Chondrocyte (in vitro differentiated cells): ENCODE results near the gene PTGFR. TPM values are rescaled to one million over a fixed set of nuclear protein-coding genes. Genes with fewer than 3 reads are reported as not detected.

Experiments
- DNase-seq: peaks from one replicate; pipeline ENCODE4 v3.0.0; 2021; ENCODE audit warnings: mixed read lengths, low spot score
- H3K27ac Mint-ChIP-seq: one replicate; pipeline ENCODE4 v1.8.0; 2021; ENCODE audit warnings: mild to moderate bottlenecking, moderate library complexity, mixed read lengths; ENCODE audit not compliant: unreplicated experiment
- H3K27me3 Mint-ChIP-seq: 2 replicates; pipeline ENCODE4 v1.8.0; 2021; ENCODE audit warnings: low read depth, mixed read lengths
- H3K36me3 Mint-ChIP-seq: 2 replicates; pipeline ENCODE4 v1.8.0; 2021; ENCODE audit warnings: low read depth, mixed read lengths
- H3K4me1 Mint-ChIP-seq: 2 replicates; pipeline ENCODE4 v1.8.0; 2021; ENCODE audit warnings: low read depth, mild to moderate bottlenecking, mixed read lengths
- H3K4me3 Mint-ChIP-seq: one replicate; pipeline ENCODE4 v1.8.0; 2021; ENCODE audit warnings: mild to moderate bottlenecking, moderate library complexity, mixed read lengths; ENCODE audit not compliant: unreplicated experiment
- H3K9me3 Mint-ChIP-seq: 2 replicates; pipeline ENCODE4 v1.8.0; 2021; ENCODE audit warnings: low read depth, mixed read lengths
- total RNA-seq: library from RNA; stranded (reverse); gene quantifications from 3 replicates; pipeline ENCODE4 v1.2.1, GENCODE V29; 2021
- TF ChIP-seq, protein P1 (sequence below): fragments of 200-600 bp; sonication (generic); IDR thresholded peaks from 2 replicates; pipeline ENCODE4 v1.5.0; 2021; ENCODE audit warnings: antibody characterized with exemption, mild to moderate bottlenecking, moderate library complexity

The PTGFR gene
- total RNA-seq, 1 donor from 2014 or later: 0.17 TPM

DNA sequence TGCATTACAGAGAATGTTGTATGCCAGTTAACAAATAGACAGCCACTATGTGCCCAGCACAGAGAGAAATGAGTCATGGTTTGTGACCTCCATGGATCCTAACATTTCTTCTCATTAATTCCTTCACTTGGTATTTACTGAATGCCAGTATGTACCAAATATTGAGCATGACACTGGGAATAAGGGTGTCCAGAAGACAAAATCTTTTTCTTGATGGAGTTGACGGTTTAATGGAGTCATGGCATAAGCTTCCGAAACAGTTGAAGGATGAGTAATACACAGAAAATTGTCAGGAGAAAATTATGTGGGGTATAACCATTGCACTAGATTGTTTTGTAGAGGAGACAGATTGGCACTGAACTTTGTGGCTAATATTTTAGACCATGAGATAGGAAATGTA lies 36.9 kb downstream of the PTGFR start:
- no peak for DNase-seq
- H3K27ac Mint-ChIP-seq: no peak overlapping the region
- H3K4me3 Mint-ChIP-seq: no peak overlapping the region
- TF ChIP-seq, protein P1, sequence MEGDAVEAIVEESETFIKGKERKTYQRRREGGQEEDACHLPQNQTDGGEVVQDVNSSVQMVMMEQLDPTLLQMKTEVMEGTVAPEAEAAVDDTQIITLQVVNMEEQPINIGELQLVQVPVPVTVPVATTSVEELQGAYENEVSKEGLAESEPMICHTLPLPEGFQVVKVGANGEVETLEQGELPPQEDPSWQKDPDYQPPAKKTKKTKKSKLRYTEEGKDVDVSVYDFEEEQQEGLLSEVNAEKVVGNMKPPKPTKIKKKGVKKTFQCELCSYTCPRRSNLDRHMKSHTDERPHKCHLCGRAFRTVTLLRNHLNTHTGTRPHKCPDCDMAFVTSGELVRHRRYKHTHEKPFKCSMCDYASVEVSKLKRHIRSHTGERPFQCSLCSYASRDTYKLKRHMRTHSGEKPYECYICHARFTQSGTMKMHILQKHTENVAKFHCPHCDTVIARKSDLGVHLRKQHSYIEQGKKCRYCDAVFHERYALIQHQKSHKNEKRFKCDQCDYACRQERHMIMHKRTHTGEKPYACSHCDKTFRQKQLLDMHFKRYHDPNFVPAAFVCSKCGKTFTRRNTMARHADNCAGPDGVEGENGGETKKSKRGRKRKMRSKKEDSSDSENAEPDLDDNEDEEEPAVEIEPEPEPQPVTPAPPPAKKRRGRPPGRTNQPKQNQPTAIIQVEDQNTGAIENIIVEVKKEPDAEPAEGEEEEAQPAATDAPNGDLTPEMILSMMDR: no peak
- H3K36me3 Mint-ChIP-seq: peaks cover 1% of the 10 kb centered on the region
- peaks cover 2% of the 10 kb centered on the region for H3K9me3 Mint-ChIP-seq
- H3K27me3 Mint-ChIP-seq: peaks cover 3% of the 10 kb centered on the region
- H3K4me1 Mint-ChIP-seq: no peaks in the 10 kb centered on the region

DNA sequence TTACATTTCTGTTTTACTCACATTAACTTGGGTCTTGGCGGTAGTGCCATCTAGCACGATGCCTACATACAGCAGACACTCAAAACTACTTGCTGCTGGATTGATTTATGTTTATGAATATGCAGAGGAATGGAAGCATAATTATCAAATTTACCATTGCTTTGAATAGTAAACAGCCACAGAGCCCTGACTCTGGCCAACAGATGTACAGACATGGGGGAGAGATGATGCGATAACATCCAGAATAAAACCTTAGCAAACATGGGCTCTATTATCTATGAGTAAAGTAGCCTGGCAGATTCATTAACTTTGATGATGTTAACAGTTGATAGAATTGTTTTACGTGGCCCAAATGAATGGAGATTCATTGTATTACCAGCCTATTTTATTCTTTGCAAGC lies 42.8 kb downstream of the PTGFR start:
- TF ChIP-seq, protein P1: no peak
- Mint-ChIP-seq H3K36me3 (no peaks in the 10 kb centered on the region), H3K4me1 (no peaks in the 10 kb centered on the region), H3K27me3 (peaks cover 20% of the 10 kb centered on the region), H3K4me3 (no peak overlapping the region), H3K27ac (no peak overlapping the region), H3K9me3 (peaks cover 2% of the 10 kb centered on the region)
- no peak for DNase-seq

DNA sequence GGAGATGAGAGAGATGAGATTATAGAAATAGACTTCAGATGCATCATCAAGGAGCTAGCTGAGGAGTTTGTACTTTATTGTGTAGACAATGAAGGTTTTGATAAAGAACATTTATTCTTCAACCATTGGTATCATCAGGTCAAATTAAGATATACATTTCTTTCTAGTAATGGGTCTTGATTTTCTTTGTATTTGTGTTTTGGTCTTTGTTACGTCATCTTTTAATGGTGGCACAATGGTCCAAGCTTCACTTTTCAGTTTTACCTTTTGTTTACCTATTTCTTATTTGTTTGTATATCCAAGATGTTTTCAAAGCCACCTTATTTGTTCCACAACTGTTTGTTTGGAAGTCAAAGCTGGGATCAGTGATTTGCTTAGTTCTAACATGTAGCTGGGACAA lies 44.5 kb downstream of the PTGFR start:
- Mint-ChIP-seq H3K27ac (no peak overlapping the region), H3K27me3 (peaks cover 27% of the 10 kb centered on the region), H3K36me3 (no peaks in the 10 kb centered on the region), H3K9me3 (peaks cover 2% of the 10 kb centered on the region), H3K4me3 (no peak overlapping the region), H3K4me1 (no peaks in the 10 kb centered on the region)
- TF ChIP-seq, protein P1: no peak
- no peak for DNase-seq

DNA sequence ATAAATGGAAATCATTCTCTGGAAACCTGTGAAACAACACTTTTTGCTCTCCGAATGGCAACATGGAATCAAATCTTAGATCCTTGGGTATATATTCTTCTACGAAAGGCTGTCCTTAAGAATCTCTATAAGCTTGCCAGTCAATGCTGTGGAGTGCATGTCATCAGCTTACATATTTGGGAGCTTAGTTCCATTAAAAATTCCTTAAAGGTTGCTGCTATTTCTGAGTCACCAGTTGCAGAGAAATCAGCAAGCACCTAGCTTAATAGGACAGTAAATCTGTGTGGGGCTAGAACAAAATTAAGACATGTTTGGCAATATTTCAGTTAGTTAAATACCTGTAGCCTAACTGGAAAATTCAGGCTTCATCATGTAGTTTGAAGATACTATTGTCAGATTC lies 45.7 kb downstream of the PTGFR start:
- H3K4me3 Mint-ChIP-seq: no peak overlapping the region
- peaks cover 2% of the 10 kb centered on the region for H3K36me3 Mint-ChIP-seq
- DNase-seq: no peak
- H3K27me3 Mint-ChIP-seq: peaks cover 28% of the 10 kb centered on the region
- H3K27ac Mint-ChIP-seq: no peak overlapping the region
- H3K9me3 Mint-ChIP-seq: peaks cover 5% of the 10 kb centered on the region
- TF ChIP-seq, protein P1: no peak
- no peaks in the 10 kb centered on the region for H3K4me1 Mint-ChIP-seq

DNA sequence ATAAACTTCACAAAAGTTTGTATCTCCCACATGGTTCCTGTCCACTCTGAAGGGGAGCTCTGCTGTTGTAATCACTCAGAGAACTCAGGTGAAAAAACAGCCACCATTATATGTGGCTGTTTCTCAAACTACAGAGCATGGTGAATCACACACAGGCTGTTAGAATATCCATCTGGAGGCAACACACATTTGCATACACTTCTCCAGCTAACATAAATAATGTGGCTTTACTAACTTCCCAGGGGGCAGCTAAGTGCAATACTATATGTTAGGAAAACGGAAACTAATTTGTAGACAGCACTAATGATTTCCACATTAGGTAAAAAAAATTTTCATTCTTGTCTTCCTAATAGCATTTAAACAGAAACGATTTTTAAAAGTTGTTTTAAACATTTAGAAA lies 49.3 kb downstream of the PTGFR start:
- TF ChIP-seq, protein P1: no peak
- H3K27me3 Mint-ChIP-seq: peaks cover 22% of the 10 kb centered on the region
- H3K27ac Mint-ChIP-seq: no peak overlapping the region
- H3K4me1 Mint-ChIP-seq: no peaks in the 10 kb centered on the region
- no peak overlapping the region for H3K4me3 Mint-ChIP-seq
- no peak for DNase-seq
- peaks cover 3% of the 10 kb centered on the region for H3K36me3 Mint-ChIP-seq
- peaks cover 14% of the 10 kb centered on the region for H3K9me3 Mint-ChIP-seq
